Adrenal gland (tissue), 12 donors: ENCODE results near the gene GOLGA5. TPM values are rescaled to one million over a fixed set of nuclear protein-coding genes. Genes with fewer than 3 reads are reported as not detected.

ENCODE experiments used
- DNase-seq, 7 donors: peaks; one replicate each; pipeline ENCODE4 v3.0.0-alpha.2; 2019 to 2020
- H3K27ac ChIP-seq, 5 donors: fragments of 200-600 bp; sonication (generic) in 4 of 5; 1 replicate in 3 of 5; 2 replicates in 2 of 5; pipeline versions ENCODE4 v1.5.1 to v1.8.0; 2016 to 2020; ENCODE audit warnings: mild to moderate bottlenecking in 1 of 5
- H3K27me3 ChIP-seq: fragments of 200-600 bp; 2 replicates; pipeline ENCODE4 v1.8.0; 2021
- H3K36me3 ChIP-seq, 2 donors: fragments of 200-600 bp; replicated peaks in 1 of 2; 1 replicate in 1 of 2; 2 replicates in 1 of 2; pipeline versions ENCODE4 v1.5.1 to v1.8.0; 2018 to 2022
- H3K4me1 ChIP-seq, 2 donors: fragments of 200-600 bp; replicated peaks in 1 of 2; 1 replicate in 1 of 2; 2 replicates in 1 of 2; pipeline versions ENCODE4 v1.5.1 to v1.8.0; 2018 to 2021
- H3K4me3 ChIP-seq, 4 donors: fragments of 200-600 bp; sonication (generic) in 3 of 4; one replicate each; pipeline ENCODE4 v1.5.1; 2016 to 2018
- H3K9me3 ChIP-seq, 3 donors: fragments of 200-600 bp; sonication (generic) in 1 of 3; replicated peaks in 1 of 3; 1 replicate in 2 of 3; 2 replicates in 1 of 3; pipeline versions ENCODE4 v1.5.1 to v1.8.0; 2016 to 2021
- CTCF ChIP-seq, 6 experiments: fragments of 450-650 bp in 4 of 6; fragments of 200-600 bp in 2 of 6; sonication (generic) in 1 of 6; IDR thresholded peaks; 1 replicate in 5 of 6; 2 replicates in 1 of 6; pipeline versions ENCODE4 v1.5.1 to v1.8.0; 2016 to 2021; ENCODE audit warnings: antibody characterized with exemption in 6 of 6, mild to moderate bottlenecking in 2 of 6, moderate library complexity in 1 of 6
- POLR2A ChIP-seq, 2 donors: fragments of 450-650 bp; IDR thresholded peaks; one replicate each; pipeline ENCODE4 v1.6.1; 2017; ENCODE audit warnings: antibody characterized with exemption in 2 of 2, mild to moderate bottlenecking in 2 of 2, moderate library complexity in 1 of 2
- WGBS, 4 donors: extraction: QIAGEN DNeasy Blood & Tissue Kit in 2 of 4; methylation state at CpG; one replicate each; pipeline versions ENCODE4 v1.1.5 to v1.1.7; 2013 to 2017; 5-methylcytosine and 5-hydroxymethylcytosine counted together
- intact Hi-C, 2 donors: fragments of 100-400 bp; cut with DNase I; formaldehyde crosslinking; loops; one replicate each; pipeline versions ENCODE4 v1.14.1 to v1.15.0; 2022 to 2023
- polyA plus RNA-seq, 3 donors: library from polyadenylated mRNA; stranded (reverse); fragments of 200-250 nt in 2 of 3; fragments of 350-450 nt in 1 of 3; fragmentation: Illumina TruSeq in 1 of 3; extraction: RNeasy Lipid Tissue Mini Kit (QIAGEN cat#74804) in 1 of 3; gene quantifications; one replicate each; pipeline ENCODE4 v1.2.3, GENCODE V29; 2013 to 2014
- total RNA-seq, 9 donors: library from RNA; depleted of rRNA in 4 of 9; stranded (reverse); fragments of >200 nt in 4 of 9; fragments of 120-200 nt in 1 of 9; fragmentation: NEBNext Ultra II Directional in 1 of 9; extraction: Animal tissue kit (Norgen Biotek cat#: 25700) in 1 of 9; gene quantifications; one replicate each; pipeline versions ENCODE4 v1.1.0 to v1.2.4, GENCODE V29; 2013 to 2023
- donor health status: healthy with polysubstance abuse.
- donor health status: Bipolar disorder and iron deficiency.
- donor health status: DM: yes; HTN: yes; CAD: no.
- donor health status: DM: no; HTN: no; CAD: no.
- donor health status: DM: no; HTN: no; CAD: no.
- donor health status: DM: yes; HTN: yes; CAD: no.

GOLGA5 gene
- total and polyA plus RNA-seq, 12 donors = 24.6 to 85.1 (median 35.0) TPM

GRCh38 chr14:92874962-92875661 lies 81.0 kb downstream of the GOLGA5 start:
- Histone ChIP-seq H3K9me3 (no peaks in the 10 kb centered on the region), H3K27me3 (no peaks in the 10 kb centered on the region), H3K36me3 (no peaks in the 10 kb centered on the region), H3K4me3 (no peak overlapping the region), H3K27ac (no peak overlapping the region), H3K4me1 (peaks cover 6 to 26% of the 10 kb centered on the region in 2 donors)
- WGBS, 4 donors = 37 to 48% (median 43%) methylated on average over 10 to 13 of the region's 13 CpGs
- TF ChIP-seq POLR2A (IDR thresholded peaks at IDR 0.05) = no peak
- TF ChIP-seq CTCF (IDR thresholded peaks at IDR 0.05) = no peak
- DNase-seq = peak in 6 of 7 donors; percentile 19 to 68 (median 36)
- intact Hi-C loops = no loop called here

- Histone ChIP-seq H3K4me3 (no peak overlapping the region), H3K4me1 (peaks cover 6 to 26% of the 10 kb centered on the region in 2 donors), H3K9me3 (no peaks in the 10 kb centered on the region), H3K36me3 (no peaks in the 10 kb centered on the region), H3K27me3 (no peaks in the 10 kb centered on the region), H3K27ac (peak overlapping the region in 2 of 5 donors; percentile 11 to 17)
- intact Hi-C loops = no loop called here
- TF ChIP-seq CTCF (IDR thresholded peaks at IDR 0.05) (no peak), POLR2A (IDR thresholded peaks at IDR 0.05) (no peak)
- DNase-seq = peak; percentile 48 to 91 (median 79)
- WGBS, 4 donors = 15 to 24% (median 20%) methylated on average over 17 to 18 of the region's 18 CpGs
Observed at GRCh38 chr14:92877757-92878431, 83.8 kb downstream of the GOLGA5 start.

GRCh38 chr14:92880351-92880750 lies 86.2 kb downstream of the GOLGA5 start:
- Histone ChIP-seq H3K27me3 (no peaks in the 10 kb centered on the region), H3K4me1 (peaks cover 6 to 16% of the 10 kb centered on the region in 2 donors), H3K27ac (peak overlapping the region in 1 of 5 donors; percentile 17), H3K9me3 (no peaks in the 10 kb centered on the region), H3K36me3 (no peaks in the 10 kb centered on the region), H3K4me3 (no peak overlapping the region)
- DNase-seq = no peak
- intact Hi-C loops = no loop called here
- no peak for TF ChIP-seq CTCF (IDR thresholded peaks at IDR 0.05)
- no peak for TF ChIP-seq POLR2A (IDR thresholded peaks at IDR 0.05)
- WGBS, 4 donors = 73 to 79% (median 76%) methylated on average over 7 of the region's 7 CpGs

- no peaks in the 10 kb centered on the region for H3K27me3 ChIP-seq
- intact Hi-C loops = no loop called here
Observed at GRCh38 chr14:92880851-92881250, 86.7 kb downstream of the GOLGA5 start.

More at GRCh38 chr14:92880851-92881250, 86.7 kb downstream of the GOLGA5 start:
- no peak overlapping the region for H3K4me3 ChIP-seq
- peak overlapping the region in 1 of 5 donors; percentile 28 for H3K27ac ChIP-seq
- H3K4me1 ChIP-seq = peaks cover 6 to 16% of the 10 kb centered on the region in 2 donors
- 38 to 47% (median 41%) methylated on average over 10 to 12 of the region's 12 CpGs for WGBS, 4 donors
- DNase-seq = peak in 2 of 7 donors; percentile 9 to 75
- no peaks in the 10 kb centered on the region for H3K36me3 ChIP-seq
- H3K9me3 ChIP-seq = no peaks in the 10 kb centered on the region
- TF ChIP-seq CTCF (IDR thresholded peaks at IDR 0.05) (peak in 4 of 6 experiments; percentile 10 to 49 (median 16)), POLR2A (IDR thresholded peaks at IDR 0.05) (no peak)
